GM12878 (cell line): ENCODE data around the gene HOXD13.

Source experiments
- CHD2 ChIP-seq: IDR thresholded peaks from 2 replicates; pipeline ENCODE4 v1.6.1; 2011; ENCODE audit warnings: low read depth, low read length, improper control_type of control experiment, borderline replicate concordance
- HDAC2 ChIP-seq: fragments of 200-600 bp; sonication (generic); IDR thresholded peaks from 2 replicates; pipeline ENCODE4 v1.6.1; 2017
- YY1 ChIP-seq: IDR thresholded peaks from 2 replicates; pipeline ENCODE4 v1.6.1; 2011; ENCODE audit warnings: low read depth, mild to moderate bottlenecking, low read length
- TF ChIP-seq, protein P1 (sequence below), 3 experiments: IDR thresholded peaks in 2 of 3; conservative IDR thresholded peaks in 1 of 3; 2 replicates each; pipeline ENCODE4 v1.5.1; 2011; ENCODE audit warnings: low read depth in 3 of 3, low read length in 3 of 3, mild to moderate bottlenecking in 3 of 3, control low read depth in 2 of 3, moderate library complexity in 2 of 3, inconsistent platforms in 1 of 3, mixed read lengths in 1 of 3; ENCODE audit not compliant: control insufficient read depth in 2 of 3, insufficient read depth in 1 of 3; ENCODE audit errors: extremely low read depth in 1 of 3

DNA sequence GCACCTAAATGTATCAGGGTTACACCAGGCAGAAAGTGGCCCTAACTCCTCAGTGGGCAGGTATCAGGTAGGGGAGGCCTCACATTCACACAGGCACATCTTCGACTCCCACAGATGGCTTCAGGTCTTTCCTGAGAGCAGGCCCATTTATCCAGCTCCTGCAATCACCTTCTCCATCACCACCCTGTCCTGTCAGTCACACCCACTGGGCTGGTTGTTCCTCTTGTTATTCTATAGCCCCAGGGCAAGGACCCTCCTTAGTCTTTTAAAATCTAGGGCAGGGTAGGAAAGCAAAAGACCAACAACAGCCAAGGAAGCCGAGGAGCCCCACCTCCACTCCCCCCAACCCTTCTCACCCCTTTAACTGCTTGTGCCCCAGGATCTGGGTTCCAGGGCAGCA lies 49.8 kb downstream of the HOXD13 start:
- TF ChIP-seq, protein P1, sequence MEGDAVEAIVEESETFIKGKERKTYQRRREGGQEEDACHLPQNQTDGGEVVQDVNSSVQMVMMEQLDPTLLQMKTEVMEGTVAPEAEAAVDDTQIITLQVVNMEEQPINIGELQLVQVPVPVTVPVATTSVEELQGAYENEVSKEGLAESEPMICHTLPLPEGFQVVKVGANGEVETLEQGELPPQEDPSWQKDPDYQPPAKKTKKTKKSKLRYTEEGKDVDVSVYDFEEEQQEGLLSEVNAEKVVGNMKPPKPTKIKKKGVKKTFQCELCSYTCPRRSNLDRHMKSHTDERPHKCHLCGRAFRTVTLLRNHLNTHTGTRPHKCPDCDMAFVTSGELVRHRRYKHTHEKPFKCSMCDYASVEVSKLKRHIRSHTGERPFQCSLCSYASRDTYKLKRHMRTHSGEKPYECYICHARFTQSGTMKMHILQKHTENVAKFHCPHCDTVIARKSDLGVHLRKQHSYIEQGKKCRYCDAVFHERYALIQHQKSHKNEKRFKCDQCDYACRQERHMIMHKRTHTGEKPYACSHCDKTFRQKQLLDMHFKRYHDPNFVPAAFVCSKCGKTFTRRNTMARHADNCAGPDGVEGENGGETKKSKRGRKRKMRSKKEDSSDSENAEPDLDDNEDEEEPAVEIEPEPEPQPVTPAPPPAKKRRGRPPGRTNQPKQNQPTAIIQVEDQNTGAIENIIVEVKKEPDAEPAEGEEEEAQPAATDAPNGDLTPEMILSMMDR (IDR thresholded peaks at IDR 0.05 in 2 of 3, conservative IDR thresholded peaks at IDR 0.05 in 1 of 3; ENCODE audit: control insufficient read depth in 2 of 3, extremely low read depth in 1 of 3, insufficient read depth in 1 of 3, low read depth in 3 of 3, low read length in 3 of 3) = no peak
- TF ChIP-seq CHD2 = no peak
- no peak for TF ChIP-seq HDAC2
- TF ChIP-seq YY1 = no peak
